DMS 273 (cell line): ENCODE data around the gene CUL9.

Source experiments
- DNase-seq: peaks from one replicate; lab custom pipeline; 2025; ENCODE audit not compliant: unreplicated experiment; lab: John Stamatoyannopoulos, UW

CUL9 gene

DNA sequence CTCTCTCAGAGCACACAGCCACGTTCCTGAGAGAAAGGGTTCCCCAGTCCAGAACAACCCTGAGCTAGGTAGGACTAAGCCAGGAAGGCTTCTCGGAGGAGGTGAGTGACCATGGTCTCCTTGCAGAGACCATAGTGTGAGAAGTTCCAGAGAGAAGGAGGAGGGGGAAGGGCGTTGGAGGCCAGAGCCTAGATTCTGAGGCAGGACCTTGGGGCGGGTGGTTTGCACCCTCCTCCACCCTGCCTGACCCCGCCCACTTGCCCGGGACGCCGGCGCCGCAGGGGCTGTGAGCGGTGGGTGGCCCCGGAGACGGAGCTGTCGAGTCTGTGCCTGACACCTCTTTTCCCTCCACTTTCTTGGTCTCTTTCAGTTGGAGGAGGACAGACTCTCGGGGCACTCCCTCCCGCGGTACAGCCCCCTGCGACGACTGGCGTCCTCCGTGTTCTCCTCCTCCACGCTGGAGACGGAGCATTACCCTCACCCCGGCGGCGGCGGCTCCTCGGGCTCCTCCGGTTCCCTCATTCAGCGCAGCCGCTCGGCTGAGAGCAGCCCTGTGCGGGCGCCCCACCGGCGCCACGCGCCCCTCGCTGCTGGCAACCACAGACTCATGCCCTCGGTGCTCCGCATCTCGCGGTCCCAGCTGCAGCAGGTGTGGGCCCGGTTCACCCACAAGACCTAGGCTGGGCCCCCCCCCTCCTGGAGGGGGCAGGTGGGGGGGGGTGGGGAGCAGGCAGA lies 87.4 kb downstream of the CUL9 start:
- no peak for DNase-seq

- no peak for DNase-seq
Measured at GRCh38 chr6:43271103-43271815, 89.3 kb downstream of the CUL9 start.

- DNase-seq: no peak
Measured at GRCh38 chr6:43271944-43272343, 89.9 kb downstream of the CUL9 start.

DNA sequence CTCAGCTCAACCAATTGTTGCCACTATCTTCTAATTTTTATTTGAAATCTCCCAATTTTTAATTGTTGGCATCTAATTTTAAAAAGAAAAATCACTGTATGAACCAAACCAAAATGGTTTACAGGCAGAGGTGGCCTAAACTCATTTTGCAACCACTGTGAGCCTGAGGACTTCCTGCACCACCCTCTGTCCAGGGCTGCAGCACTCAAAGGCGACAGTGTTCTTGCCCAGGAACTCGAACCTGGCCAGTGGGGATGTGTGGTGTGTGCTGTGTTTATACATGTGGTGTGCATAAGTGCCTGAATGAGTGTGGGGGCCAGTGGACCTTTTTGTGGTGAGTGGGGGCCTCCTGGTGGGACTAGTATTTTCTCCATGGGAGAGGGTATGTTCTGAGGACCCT lies 91.7 kb downstream of the CUL9 start:
- DNase-seq: no peak
